ENCODE results near the gene SUGCT.

DNA sequence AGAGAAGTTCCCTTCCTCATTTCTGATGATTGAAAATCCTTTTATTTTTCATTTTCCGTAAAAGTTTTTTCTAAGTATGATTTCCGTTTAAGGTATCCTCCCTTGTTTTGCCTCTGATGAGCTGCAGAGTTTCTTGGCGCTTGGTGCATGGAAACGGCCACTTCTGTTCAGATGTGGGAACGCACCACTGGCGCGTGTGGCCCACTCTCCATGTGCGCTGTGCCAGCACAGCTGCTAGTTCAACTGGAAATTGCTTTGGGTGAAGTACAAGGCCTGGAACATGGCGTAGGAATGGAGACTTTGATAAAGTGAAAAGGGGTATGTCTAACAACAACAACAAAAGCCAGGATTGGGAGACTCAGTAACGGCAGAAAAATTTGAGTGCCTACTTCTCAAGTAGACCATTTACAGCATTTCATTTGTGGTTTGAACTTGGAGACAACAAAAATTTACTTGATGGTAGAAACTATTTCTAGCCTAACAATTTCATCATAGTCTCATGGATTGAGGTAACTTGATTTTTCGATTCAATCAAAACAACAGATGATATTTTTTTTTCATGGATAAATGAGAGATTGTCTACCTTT, 364.2 kb downstream of the SUGCT start:
- TF ChIP-seq, protein P1, sequence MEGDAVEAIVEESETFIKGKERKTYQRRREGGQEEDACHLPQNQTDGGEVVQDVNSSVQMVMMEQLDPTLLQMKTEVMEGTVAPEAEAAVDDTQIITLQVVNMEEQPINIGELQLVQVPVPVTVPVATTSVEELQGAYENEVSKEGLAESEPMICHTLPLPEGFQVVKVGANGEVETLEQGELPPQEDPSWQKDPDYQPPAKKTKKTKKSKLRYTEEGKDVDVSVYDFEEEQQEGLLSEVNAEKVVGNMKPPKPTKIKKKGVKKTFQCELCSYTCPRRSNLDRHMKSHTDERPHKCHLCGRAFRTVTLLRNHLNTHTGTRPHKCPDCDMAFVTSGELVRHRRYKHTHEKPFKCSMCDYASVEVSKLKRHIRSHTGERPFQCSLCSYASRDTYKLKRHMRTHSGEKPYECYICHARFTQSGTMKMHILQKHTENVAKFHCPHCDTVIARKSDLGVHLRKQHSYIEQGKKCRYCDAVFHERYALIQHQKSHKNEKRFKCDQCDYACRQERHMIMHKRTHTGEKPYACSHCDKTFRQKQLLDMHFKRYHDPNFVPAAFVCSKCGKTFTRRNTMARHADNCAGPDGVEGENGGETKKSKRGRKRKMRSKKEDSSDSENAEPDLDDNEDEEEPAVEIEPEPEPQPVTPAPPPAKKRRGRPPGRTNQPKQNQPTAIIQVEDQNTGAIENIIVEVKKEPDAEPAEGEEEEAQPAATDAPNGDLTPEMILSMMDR (conservative IDR thresholded peaks at IDR 0.05), result no peak
- no peak for TF ChIP-seq ZFX (IDR thresholded peaks at IDR 0.05)

Data from C4-2B (cell line).